Mesenchymal stem cell (in vitro differentiated cells and primary cell): Measurements from ENCODE around the gene TMEM151B.
A peak's percentile ranks its signal among the peaks of the same experiment; 100 is the strongest.
"Not testable (repeated sequence)": the region's sequence is repeated elsewhere in the genome, so short reads cannot be mapped to it uniquely, and the experiment has no call there.

Experiments used
- DNase-seq: peaks from one replicate; pipeline ENCODE4 v3.0.0-alpha.2; 2013
- H2AFZ ChIP-seq: one replicate; pipeline ENCODE4 v1.6.1; 2013; ENCODE audit warnings: low read depth, mild to moderate bottlenecking, control low read depth, inconsistent platforms, low read length, moderate library complexity
- H2AK5ac ChIP-seq: 2 replicates; pipeline ENCODE4 v1.6.1; 2013; ENCODE audit warnings: low read length, moderate library complexity, mild to moderate bottlenecking, inconsistent platforms; ENCODE audit not compliant: severe bottlenecking
- H2BK120ac ChIP-seq: one replicate; pipeline ENCODE4 v1.6.1; 2013; ENCODE audit warnings: low read depth, mild to moderate bottlenecking, inconsistent platforms, low read length, moderate library complexity
- H2BK12ac ChIP-seq, 2 experiments: one replicate each; pipeline ENCODE4 v1.6.1; 2013; ENCODE audit warnings: inconsistent platforms in 2 of 2, low read length in 2 of 2, mild to moderate bottlenecking in 2 of 2, moderate library complexity in 2 of 2, control low read depth in 1 of 2
- H2BK15ac ChIP-seq: one replicate; pipeline ENCODE4 v1.6.1; 2013; ENCODE audit warnings: mild to moderate bottlenecking, low read depth, inconsistent platforms; ENCODE audit not compliant: poor library complexity, severe bottlenecking
- H2BK5ac ChIP-seq: 2 replicates; pipeline ENCODE4 v1.6.1; 2013; ENCODE audit warnings: low read depth, mild to moderate bottlenecking, low read length, control low read depth, inconsistent platforms; ENCODE audit not compliant: poor library complexity, severe bottlenecking
- H3K14ac ChIP-seq, 2 experiments: one replicate each; pipeline ENCODE4 v1.6.1; 2013; ENCODE audit warnings: inconsistent platforms in 2 of 2, low read length in 2 of 2, control low read depth in 1 of 2, mild to moderate bottlenecking in 1 of 2, moderate library complexity in 1 of 2
- H3K18ac ChIP-seq, 2 experiments: one replicate each; pipeline ENCODE4 v1.6.1; 2013; ENCODE audit warnings: inconsistent platforms in 2 of 2, low read length in 2 of 2, control low read depth in 1 of 2, low read depth in 1 of 2, mild to moderate bottlenecking in 1 of 2
- H3K23ac ChIP-seq, 2 experiments: one replicate each; pipeline ENCODE4 v1.6.1; 2013; ENCODE audit warnings: inconsistent platforms in 2 of 2, low read length in 2 of 2, mild to moderate bottlenecking in 2 of 2, moderate library complexity in 2 of 2, control low read depth in 1 of 2
- H3K27ac ChIP-seq: 2 replicates; pipeline ENCODE4 v1.5.1; 2013; ENCODE audit warnings: mild to moderate bottlenecking, moderate library complexity, low read length, control low read depth, inconsistent platforms; ENCODE audit not compliant: poor library complexity, severe bottlenecking
- H3K27me3 ChIP-seq, 2 experiments: 2 replicates each; pipeline versions ENCODE4 v1.6.1 to v1.7.0; 2013; ENCODE audit warnings: low read length in 2 of 2, mild to moderate bottlenecking in 2 of 2, moderate library complexity in 2 of 2, control low read depth in 1 of 2, inconsistent platforms in 1 of 2; ENCODE audit not compliant: control insufficient read depth in 1 of 2, insufficient read depth in 1 of 2
- H3K36me3 ChIP-seq, 2 experiments: 2 replicates each; pipeline versions ENCODE4 v1.6.1 to v1.7.0; 2013; ENCODE audit warnings: low read length in 2 of 2, control low read depth in 1 of 2, inconsistent platforms in 1 of 2, low read depth in 1 of 2, mild to moderate bottlenecking in 1 of 2; ENCODE audit not compliant: insufficient read depth in 2 of 2, control insufficient read depth in 1 of 2
- H3K4ac ChIP-seq, 2 experiments: one replicate each; pipeline ENCODE4 v1.6.1; 2013; ENCODE audit warnings: inconsistent platforms in 2 of 2, low read length in 2 of 2, mild to moderate bottlenecking in 2 of 2, moderate library complexity in 2 of 2, control low read depth in 1 of 2, low read depth in 1 of 2
- H3K4me1 ChIP-seq: 2 replicates; pipeline ENCODE4 v1.6.1; 2013; ENCODE audit warnings: low read depth, low read length, control low read depth; ENCODE audit not compliant: control insufficient read depth, insufficient read depth
- H3K4me2 ChIP-seq: 2 replicates; pipeline ENCODE4 v1.6.1; 2013; ENCODE audit warnings: low read length, mild to moderate bottlenecking, inconsistent platforms; ENCODE audit not compliant: poor library complexity, severe bottlenecking
- H3K4me3 ChIP-seq, 2 experiments: 2 replicates each; pipeline versions ENCODE4 v1.5.1 to v1.7.0; 2013; ENCODE audit warnings: low read length in 2 of 2, mild to moderate bottlenecking in 2 of 2, control low read depth in 1 of 2, low read depth in 1 of 2; ENCODE audit not compliant: insufficient read depth in 1 of 2
- H3K79me1 ChIP-seq: replicated peaks from 2 replicates; pipeline ENCODE4 v1.6.1; 2013; ENCODE audit warnings: mild to moderate bottlenecking, control low read depth, low read length, inconsistent platforms; ENCODE audit not compliant: poor library complexity, severe bottlenecking
- H3K9ac ChIP-seq: 2 replicates; pipeline ENCODE4 v1.7.0; 2013; ENCODE audit warnings: mild to moderate bottlenecking, low read length, moderate library complexity
- H3K9me3 ChIP-seq: 2 replicates; pipeline ENCODE4 v1.7.0; 2013; ENCODE audit warnings: mild to moderate bottlenecking, low read length; ENCODE audit not compliant: control insufficient read depth
- H4K8ac ChIP-seq: one replicate; pipeline ENCODE4 v1.6.1; 2013; ENCODE audit warnings: inconsistent platforms, mild to moderate bottlenecking, low read length, moderate library complexity
- H4K91ac ChIP-seq: one replicate; pipeline ENCODE4 v1.6.1; 2013; ENCODE audit warnings: mild to moderate bottlenecking, low read length, inconsistent platforms
- WGBS: methylation state at CpG from one replicate; pipeline ENCODE4 v1.1.7; 2013; ENCODE audit warnings: mixed read lengths; 5-methylcytosine and 5-hydroxymethylcytosine counted together

Gene TMEM151B

DNA sequence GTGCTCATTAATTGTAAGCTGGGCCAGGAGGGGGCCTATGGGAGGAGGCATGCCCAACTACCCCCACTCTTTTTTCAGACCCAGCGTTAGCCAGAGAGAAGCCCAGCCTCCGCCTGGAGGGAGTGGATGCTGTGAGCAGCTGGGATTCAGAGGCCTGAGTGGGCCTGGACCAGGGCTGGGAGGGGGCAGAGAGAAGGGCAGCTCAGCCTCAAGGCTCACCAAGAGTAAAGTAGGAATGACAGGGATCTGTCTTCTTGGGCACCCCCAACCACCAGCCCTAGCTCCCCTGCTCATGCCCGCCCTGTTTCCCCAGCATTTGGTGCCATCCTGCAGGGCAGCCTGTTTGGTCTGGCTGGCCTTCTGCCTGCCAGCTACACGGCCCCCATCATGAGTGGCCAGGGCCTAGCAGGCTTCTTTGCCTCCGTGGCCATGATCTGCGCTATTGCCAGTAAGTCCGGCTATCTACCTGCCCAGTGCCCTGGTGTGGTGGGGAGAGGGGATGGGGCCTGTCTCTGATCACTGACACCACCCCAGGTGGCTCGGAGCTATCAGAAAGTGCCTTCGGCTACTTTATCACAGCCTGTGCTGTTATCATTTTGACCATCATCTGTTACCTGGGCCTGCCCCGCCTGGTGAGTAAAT is 40.1 kb upstream of the TMEM151B start:
- Histone ChIP-seq H3K4me2 (no peak overlapping the region), H3K14ac (peak overlapping the region in 1 of 2 experiments; percentile 20), H3K4me3 (no peak overlapping the region), H3K4me1 (peaks cover 22% of the 10 kb centered on the region), H3K18ac (no peak overlapping the region), H3K9ac (no peak overlapping the region), H2BK120ac (no peak overlapping the region), H4K8ac (no peak overlapping the region), H3K79me1 (peaks cover 22% of the 10 kb centered on the region), H3K4ac (no peak overlapping the region), H3K23ac (no peak overlapping the region), H2BK5ac (no peak overlapping the region), H3K36me3 (peaks cover 14 to 54% of the 10 kb centered on the region in 2 experiments), H3K27me3 (no peaks in the 10 kb centered on the region), H2BK15ac (no peak overlapping the region), H3K27ac (no peak overlapping the region), H3K9me3 (no peaks in the 10 kb centered on the region), H2AFZ (no peak overlapping the region), H2AK5ac (no peak overlapping the region), H4K91ac (no peak overlapping the region), H2BK12ac (no peak overlapping the region)
- WGBS: 97% methylated on average over 8 of the region's 10 CpGs
- no peak for DNase-seq

DNA sequence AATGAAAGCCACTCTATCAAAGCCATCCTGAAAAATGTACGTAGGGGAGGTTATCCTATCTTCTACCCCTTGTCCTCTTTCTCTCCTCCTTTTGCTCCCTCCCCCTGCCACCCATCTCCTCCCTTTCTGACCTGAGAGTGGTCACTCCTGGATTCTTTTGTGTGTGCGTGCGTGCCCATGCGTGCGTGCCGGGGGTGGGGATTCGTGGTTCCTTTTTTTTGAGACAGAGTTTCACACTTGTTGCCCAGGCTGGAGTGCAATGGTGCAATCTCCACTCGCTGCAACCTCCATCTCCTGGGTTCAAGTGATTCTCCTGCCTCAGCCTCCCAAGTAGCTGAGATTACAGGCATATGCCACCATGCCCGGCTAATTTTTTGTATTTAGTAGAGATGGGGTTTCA is 38.8 kb upstream of the TMEM151B start:
- not testable (repeated sequence) for DNase-seq, H2BK120ac ChIP-seq, H2AFZ ChIP-seq, H4K91ac ChIP-seq, H3K27ac ChIP-seq, H3K23ac ChIP-seq, H3K14ac ChIP-seq, H3K4me3 ChIP-seq, H3K27me3 ChIP-seq, H2AK5ac ChIP-seq, H4K8ac ChIP-seq, H2BK12ac ChIP-seq, H3K9me3 ChIP-seq, H3K4ac ChIP-seq, H3K4me2 ChIP-seq, H2BK5ac ChIP-seq, H3K9ac ChIP-seq, H3K18ac ChIP-seq, H2BK15ac ChIP-seq
- Histone ChIP-seq H3K4me1 (peaks cover 25% of the 10 kb centered on the region), H3K79me1 (peaks cover 16% of the 10 kb centered on the region), H3K36me3 (peaks cover 14 to 54% of the 10 kb centered on the region in 2 experiments)
- WGBS: 97% methylated on average over 9 of the region's 9 CpGs

DNA sequence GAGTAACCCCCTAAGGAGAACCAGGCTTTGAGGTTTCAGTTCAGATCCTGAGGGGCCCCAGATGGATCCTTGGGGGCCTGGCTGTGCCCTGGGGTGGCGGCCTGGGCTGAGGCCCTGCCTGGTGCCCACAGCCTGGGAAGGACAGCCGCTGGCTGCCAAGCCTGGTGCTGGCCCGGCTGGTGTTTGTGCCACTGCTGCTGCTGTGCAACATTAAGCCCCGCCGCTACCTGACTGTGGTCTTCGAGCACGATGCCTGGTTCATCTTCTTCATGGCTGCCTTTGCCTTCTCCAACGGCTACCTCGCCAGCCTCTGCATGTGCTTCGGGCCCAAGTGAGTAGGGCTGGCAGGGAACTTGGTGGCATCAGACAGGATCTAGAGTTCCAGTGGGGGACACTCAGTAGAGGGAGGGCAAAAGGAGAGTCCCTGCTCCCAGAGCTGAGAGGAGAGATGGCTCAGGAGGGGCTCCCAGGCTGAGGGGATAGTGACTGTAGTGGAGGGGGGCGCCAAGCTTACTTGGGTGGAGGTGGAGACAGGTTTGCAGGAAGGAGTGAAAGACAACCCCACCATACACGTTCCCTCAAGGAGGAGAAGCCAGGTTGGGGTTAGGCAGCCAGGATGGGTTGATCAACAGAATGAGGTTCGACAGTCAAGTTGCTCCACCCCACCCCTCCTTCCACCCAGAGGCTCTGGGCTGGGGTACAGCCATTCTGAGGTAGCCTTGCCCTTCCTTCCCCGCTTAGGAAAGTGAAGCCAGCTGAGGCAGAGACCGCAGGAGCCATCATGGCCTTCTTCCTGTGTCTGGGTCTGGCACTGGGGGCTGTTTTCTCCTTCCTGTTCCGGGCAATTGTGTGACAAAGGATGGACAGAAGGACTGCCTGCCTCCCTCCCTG is 37.3 kb upstream of the TMEM151B start:
- Histone ChIP-seq H3K27me3 (no peaks in the 10 kb centered on the region), H3K4me3 (no peak overlapping the region), H3K36me3 (peaks cover 14 to 54% of the 10 kb centered on the region in 2 experiments), H3K79me1 (peaks cover 10% of the 10 kb centered on the region), H3K9ac (peak overlapping the region; percentile 58), H3K9me3 (no peaks in the 10 kb centered on the region), H2BK12ac (peak overlapping the region in 1 of 2 experiments; percentile 26), H3K4me2 (no peak overlapping the region), H2BK15ac (no peak overlapping the region), H3K4me1 (peaks cover 20% of the 10 kb centered on the region), H2AK5ac (peak overlapping the region; percentile 10), H2BK5ac (no peak overlapping the region), H3K23ac (peak overlapping the region in 1 of 2 experiments; percentile 25), H4K8ac (no peak overlapping the region), H3K14ac (no peak overlapping the region), H4K91ac (no peak overlapping the region), H3K27ac (no peak overlapping the region), H3K4ac (no peak overlapping the region), H2AFZ (no peak overlapping the region), H2BK120ac (no peak overlapping the region), H3K18ac (no peak overlapping the region)
- WGBS: 95% methylated on average over 15 of the region's 16 CpGs
- DNase-seq: no peak

DNA sequence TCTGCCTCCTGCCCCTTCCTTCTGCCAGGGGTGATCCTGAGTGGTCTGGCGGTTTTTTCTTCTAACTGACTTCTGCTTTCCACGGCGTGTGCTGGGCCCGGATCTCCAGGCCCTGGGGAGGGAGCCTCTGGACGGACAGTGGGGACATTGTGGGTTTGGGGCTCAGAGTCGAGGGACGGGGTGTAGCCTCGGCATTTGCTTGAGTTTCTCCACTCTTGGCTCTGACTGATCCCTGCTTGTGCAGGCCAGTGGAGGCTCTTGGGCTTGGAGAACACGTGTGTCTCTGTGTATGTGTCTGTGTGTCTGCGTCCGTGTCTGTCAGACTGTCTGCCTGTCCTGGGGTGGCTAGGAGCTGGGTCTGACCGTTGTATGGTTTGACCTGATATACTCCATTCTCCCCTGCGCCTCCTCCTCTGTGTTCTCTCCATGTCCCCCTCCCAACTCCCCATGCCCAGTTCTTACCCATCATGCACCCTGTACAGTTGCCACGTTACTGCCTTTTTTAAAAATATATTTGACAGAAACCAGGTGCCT is 36.6 kb upstream of the TMEM151B start:
- H3K79me1 ChIP-seq: peaks cover 6% of the 10 kb centered on the region
- H2BK15ac ChIP-seq: no peak overlapping the region
- peak overlapping the region; percentile 58 for H3K9ac ChIP-seq
- no peak overlapping the region for H2BK5ac ChIP-seq
- H3K4me2 ChIP-seq: no peak overlapping the region
- H3K14ac ChIP-seq: no peak overlapping the region
- H2BK12ac ChIP-seq: peak overlapping the region in 1 of 2 experiments; percentile 29
- no peak overlapping the region for H4K8ac ChIP-seq
- H3K4me1 ChIP-seq: peaks cover 23% of the 10 kb centered on the region
- no peak overlapping the region for H2BK120ac ChIP-seq
- H3K4me3 ChIP-seq: no peak overlapping the region
- no peak overlapping the region for H2AFZ ChIP-seq
- peaks cover 14 to 49% of the 10 kb centered on the region in 2 experiments for H3K36me3 ChIP-seq
- H2AK5ac ChIP-seq: peak overlapping the region; percentile 10
- 91% methylated on average over 11 of the region's 14 CpGs for WGBS
- no peak for DNase-seq
- H4K91ac ChIP-seq: no peak overlapping the region
- no peak overlapping the region for H3K23ac ChIP-seq
- H3K4ac ChIP-seq: no peak overlapping the region
- H3K27ac ChIP-seq: no peak overlapping the region
- H3K27me3 ChIP-seq: no peaks in the 10 kb centered on the region
- peak overlapping the region in 1 of 2 experiments; percentile 54 for H3K18ac ChIP-seq
- no peaks in the 10 kb centered on the region for H3K9me3 ChIP-seq
